ENCODE measurements around the gene PTPRA. TPM values are rescaled to one million over a fixed set of nuclear protein-coding genes. Genes with fewer than 3 reads are reported as not detected.

Gene PTPRA
- total RNA-seq, 2 experiments from 2014 or later, result 65.4 to 69.5 TPM

DNA sequence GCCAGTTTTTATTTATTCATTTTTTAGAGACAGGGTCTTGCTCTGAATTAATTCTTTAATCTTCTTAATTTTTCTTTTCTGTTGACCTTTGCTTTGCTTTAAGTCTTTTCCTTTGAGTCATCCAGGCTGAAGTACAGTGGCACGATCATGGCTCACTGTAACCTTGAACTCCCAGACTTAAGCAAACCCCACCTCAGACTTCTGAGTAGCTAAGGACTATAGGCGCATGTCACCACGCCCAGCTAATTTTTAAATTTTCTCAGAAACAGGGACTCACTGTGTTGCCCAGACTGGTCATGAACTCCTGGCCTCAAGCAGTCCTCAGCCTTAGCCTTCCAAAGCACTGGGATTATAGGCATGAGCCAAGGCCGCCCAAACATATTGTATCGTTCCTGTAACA is 98.8 kb downstream of the PTPRA start:
- Histone ChIP-seq H3K27me3 (ENCODE audit: control insufficient read depth in 1 of 2, insufficient read depth in 2 of 2, low read length in 2 of 2) (no peaks in the 10 kb centered on the region), H3K36me3 (ENCODE audit: insufficient read depth, low read length) (peaks cover 9% of the 10 kb centered on the region), H3K4me3 (ENCODE audit: low read length) (no peak overlapping the region), H3K27ac (ENCODE audit: low read depth in 1 of 2, low read length in 2 of 2) (no peak overlapping the region), H3K9me3 (ENCODE audit: control insufficient read depth in 1 of 2, insufficient read depth in 1 of 2, low read length in 2 of 2) (no peaks in the 10 kb centered on the region), H3K4me1 (ENCODE audit: insufficient read depth, low read length) (no peaks in the 10 kb centered on the region)
- Mint-ChIP-seq H3K36me3 (ENCODE audit: low read depth) (peaks cover 48% of the 10 kb centered on the region), H3K27me3 (no peaks in the 10 kb centered on the region), H3K27ac (no peak overlapping the region), H3K4me3 (no peak overlapping the region), H3K9me3 (no peaks in the 10 kb centered on the region), H3K4me1 (ENCODE audit: low read depth) (peaks cover 4% of the 10 kb centered on the region)
- ChIA-PET POLR2A (no interaction called here), CTCF (no interaction called here)
- no peak for DNase-seq
- intact Hi-C loops (cut with DNase I, micrococcal nuclease), result no loop called here
- TF ChIP-seq CTCF (IDR thresholded peaks at IDR 0.05), result no peak
- no peak for ATAC-seq (ENCODE audit: poor library complexity)

DNA sequence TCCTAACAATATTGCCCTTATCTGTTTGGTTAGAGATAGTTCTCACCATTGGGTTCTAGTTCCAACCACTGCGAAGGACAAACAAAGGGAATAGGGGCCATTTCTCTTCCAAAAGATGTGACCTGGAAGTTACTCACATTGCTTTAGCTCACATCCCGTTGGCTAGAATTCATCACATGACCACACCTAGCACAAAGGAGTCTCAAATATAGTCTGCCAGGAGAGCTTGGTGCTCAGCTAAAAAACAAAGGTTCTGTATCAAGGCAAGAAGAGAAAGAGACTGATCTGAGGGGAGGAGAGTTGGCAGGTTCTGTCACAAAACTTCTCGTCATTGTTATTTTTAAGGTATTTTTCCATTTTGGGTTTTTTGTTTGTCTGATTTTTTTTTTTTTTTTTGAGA is 100.3 kb downstream of the PTPRA start:
- no peak overlapping the region for H3K27ac Mint-ChIP-seq
- Histone ChIP-seq H3K27ac (ENCODE audit: low read depth in 1 of 2, low read length in 2 of 2) (no peak overlapping the region), H3K9me3 (ENCODE audit: control insufficient read depth in 1 of 2, insufficient read depth in 1 of 2, low read length in 2 of 2) (no peaks in the 10 kb centered on the region), H3K27me3 (ENCODE audit: control insufficient read depth in 1 of 2, insufficient read depth in 2 of 2, low read length in 2 of 2) (no peaks in the 10 kb centered on the region), H3K4me1 (ENCODE audit: insufficient read depth, low read length) (no peaks in the 10 kb centered on the region), H3K36me3 (ENCODE audit: insufficient read depth, low read length) (peaks cover 4% of the 10 kb centered on the region), H3K4me3 (ENCODE audit: low read length) (no peak overlapping the region)
- peaks cover 50% of the 10 kb centered on the region for H3K36me3 Mint-ChIP-seq (ENCODE audit: low read depth)
- no peak for TF ChIP-seq CTCF (IDR thresholded peaks at IDR 0.05)
- ATAC-seq (ENCODE audit: poor library complexity) (no peak), DNase-seq (no peak)
- ChIA-PET POLR2A (interaction anchor here (0.5 to 0.7 kb wide), 2 partner anchors 45 to 74 kb away, joined by 3 to 5 read pairs; no protein-coding TSS in a partner anchor), CTCF (no interaction called here)
- H3K27me3 Mint-ChIP-seq, result no peaks in the 10 kb centered on the region
- peaks cover 9% of the 10 kb centered on the region for H3K4me1 Mint-ChIP-seq (ENCODE audit: low read depth)
- no peak overlapping the region for H3K4me3 Mint-ChIP-seq
- intact Hi-C loops (cut with DNase I, micrococcal nuclease), result no loop called here
- H3K9me3 Mint-ChIP-seq, result no peaks in the 10 kb centered on the region

GRCh38 chr20:2978519-2978918 is 105.2 kb downstream of the PTPRA start:
- no peak for TF ChIP-seq CTCF (IDR thresholded peaks at IDR 0.05)
- peaks cover 16% of the 10 kb centered on the region for H3K4me1 Mint-ChIP-seq (ENCODE audit: low read depth)
- no peaks in the 10 kb centered on the region for H3K27me3 Mint-ChIP-seq
- DNase-seq (no peak), ATAC-seq (ENCODE audit: poor library complexity) (no peak)
- Histone ChIP-seq H3K9me3 (ENCODE audit: control insufficient read depth in 1 of 2, insufficient read depth in 1 of 2, low read length in 2 of 2) (no peaks in the 10 kb centered on the region), H3K36me3 (ENCODE audit: insufficient read depth, low read length) (no peaks in the 10 kb centered on the region), H3K4me1 (ENCODE audit: insufficient read depth, low read length) (peaks cover 5% of the 10 kb centered on the region), H3K27ac (ENCODE audit: low read depth in 1 of 2, low read length in 2 of 2) (no peak overlapping the region), H3K27me3 (ENCODE audit: control insufficient read depth in 1 of 2, insufficient read depth in 2 of 2, low read length in 2 of 2) (no peaks in the 10 kb centered on the region), H3K4me3 (ENCODE audit: low read length) (no peak overlapping the region)
- POLR2A ChIA-PET, result no interaction called here
- peaks cover 46% of the 10 kb centered on the region for H3K36me3 Mint-ChIP-seq (ENCODE audit: low read depth)
- CTCF ChIA-PET, result no interaction called here
- H3K9me3 Mint-ChIP-seq, result no peaks in the 10 kb centered on the region
- H3K27ac Mint-ChIP-seq, result no peak overlapping the region
- intact Hi-C loops (cut with DNase I, micrococcal nuclease), result no loop called here
- no peak overlapping the region for H3K4me3 Mint-ChIP-seq

Measured in CD4-positive, alpha-beta T cell (primary cell).